Measurements from ENCODE around the gene HAPLN3. TPM values are rescaled to one million over a fixed set of nuclear protein-coding genes. Genes with fewer than 3 reads are reported as not detected.
"Not testable (repeated sequence)": the region's sequence is repeated elsewhere in the genome, so short reads cannot be mapped to it uniquely, and the experiment has no call there.

The HAPLN3 gene
- total and polyA plus RNA-seq, 4 donors: 0.21 to 0.51 (median 0.34) TPM

DNA sequence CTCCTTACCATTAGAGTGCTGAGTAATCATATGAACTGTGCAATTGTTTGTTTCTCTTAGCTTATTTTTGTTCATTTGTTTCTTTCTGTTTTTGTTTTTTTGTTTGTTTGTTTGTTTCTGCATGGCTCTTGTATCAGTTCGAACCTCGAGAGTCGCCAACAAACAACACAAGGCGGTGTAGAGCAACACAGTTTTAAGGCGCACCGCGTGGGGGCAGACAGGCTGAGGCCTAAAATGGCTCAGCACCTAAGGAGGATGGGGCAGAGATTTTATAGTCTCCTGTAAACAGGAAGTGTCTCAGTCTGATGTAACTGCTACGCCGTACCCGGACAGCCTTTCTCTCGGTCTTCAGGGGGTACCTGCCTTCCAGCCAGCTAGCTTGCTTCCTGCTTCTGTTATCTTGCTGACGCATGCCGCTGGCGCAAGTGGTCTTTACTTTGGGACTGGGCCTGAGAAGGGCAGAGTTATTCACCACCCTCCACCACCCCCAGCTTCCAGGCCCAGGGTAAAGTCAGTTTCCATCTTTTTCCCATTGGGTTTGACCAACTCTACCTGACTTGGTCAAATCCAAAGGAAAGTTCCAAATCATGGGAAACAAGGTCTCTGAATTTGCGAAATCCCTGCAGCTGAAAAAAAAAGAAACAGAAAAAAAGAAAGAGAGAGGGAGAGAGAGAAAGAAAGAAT is 43.6 kb upstream of the HAPLN3 start:
- Histone ChIP-seq H3K9me3 (ENCODE audit: control insufficient read depth in 4 of 4, low read length in 3 of 4) (no peaks in the 10 kb centered on the region), H3K9ac (ENCODE audit: low read depth in 1 of 2, low read length in 2 of 2) (no peak overlapping the region), H3K4me3 (ENCODE audit: low read depth in 1 of 3, low read length in 3 of 3) (no peak overlapping the region), H3K27ac (ENCODE audit: low read depth in 1 of 2, low read length in 2 of 2) (no peak overlapping the region), H3K36me3 (ENCODE audit: control insufficient read depth in 4 of 4, insufficient read depth in 3 of 4, low read depth in 1 of 4, low read length in 3 of 4) (no peaks in the 10 kb centered on the region), H3K4me1 (ENCODE audit: control insufficient read depth in 4 of 4, insufficient read depth in 4 of 4, low read length in 3 of 4) (no peaks in the 10 kb centered on the region), H3K27me3 (ENCODE audit: control insufficient read depth in 4 of 4, insufficient read depth in 4 of 4, low read length in 3 of 4) (no peaks in the 10 kb centered on the region)
- no peak for DNase-seq (ENCODE audit: low spot score)
- TF ChIP-seq ZBTB33 (IDR thresholded peaks at IDR 0.05) (no peak), ATF3 (IDR thresholded peaks at IDR 0.05) (no peak), CTCF (IDR thresholded peaks at IDR 0.05; ENCODE audit: low read depth, low read length, missing input control) (no peak), GABPA (IDR thresholded peaks at IDR 0.05 in 1 of 2, conservative IDR thresholded peaks at IDR 0.05 in 1 of 2) (no peak), TAF1 (conservative IDR thresholded peaks at IDR 0.05) (no peak)
- 86% methylated on average over 15 of the region's 15 CpGs for WGBS

GRCh38 chr15:88934449-88934848 is 39.1 kb upstream of the HAPLN3 start:
- not testable (repeated sequence) for H3K27me3 ChIP-seq (ENCODE audit: control insufficient read depth in 4 of 4, insufficient read depth in 4 of 4, low read length in 3 of 4); H3K36me3 ChIP-seq (ENCODE audit: control insufficient read depth in 4 of 4, insufficient read depth in 3 of 4, low read depth in 1 of 4, low read length in 3 of 4); H3K9me3 ChIP-seq (ENCODE audit: control insufficient read depth in 4 of 4, low read length in 3 of 4); H3K27ac ChIP-seq (ENCODE audit: low read depth in 1 of 2, low read length in 2 of 2); H3K4me3 ChIP-seq (ENCODE audit: low read depth in 1 of 3, low read length in 3 of 3); H3K9ac ChIP-seq (ENCODE audit: low read depth in 1 of 2, low read length in 2 of 2); H3K4me1 ChIP-seq (ENCODE audit: control insufficient read depth in 4 of 4, insufficient read depth in 4 of 4, low read length in 3 of 4); DNase-seq (ENCODE audit: low spot score)
- 80% methylated on average over 4 of the region's 4 CpGs for WGBS

DNA sequence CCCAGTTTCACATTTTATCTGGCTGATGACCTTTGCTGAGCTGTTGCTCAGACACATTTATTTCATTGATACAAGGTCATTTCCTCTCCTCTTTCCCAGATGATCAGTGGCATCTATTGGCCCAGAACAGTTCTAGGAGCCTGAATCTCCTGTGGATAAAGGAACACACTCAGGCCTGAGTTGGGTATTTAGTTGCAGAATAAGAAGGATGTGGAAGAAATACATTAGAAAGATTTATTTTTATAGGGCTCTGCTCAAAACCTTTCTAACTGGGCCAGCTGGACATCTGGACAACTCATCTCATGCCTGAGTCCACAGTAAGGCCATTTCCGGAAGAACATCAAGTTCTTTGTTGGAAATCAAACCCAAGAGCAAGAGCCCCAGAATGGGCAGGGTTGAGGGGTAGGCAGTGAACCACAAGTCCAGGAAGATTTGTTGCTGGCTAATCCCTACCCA is 37.6 kb upstream of the HAPLN3 start:
- no peak overlapping the region for H3K4me3 ChIP-seq (ENCODE audit: low read depth in 1 of 3, low read length in 3 of 3)
- no peaks in the 10 kb centered on the region for H3K36me3 ChIP-seq (ENCODE audit: control insufficient read depth in 4 of 4, insufficient read depth in 3 of 4, low read depth in 1 of 4, low read length in 3 of 4)
- no peak overlapping the region for H3K27ac ChIP-seq (ENCODE audit: low read depth in 1 of 2, low read length in 2 of 2)
- peaks cover 0 to 2% (median 0%) of the 10 kb centered on the region in 4 donors for H3K27me3 ChIP-seq (ENCODE audit: control insufficient read depth in 4 of 4, insufficient read depth in 4 of 4, low read length in 3 of 4)
- H3K9ac ChIP-seq (ENCODE audit: low read depth in 1 of 2, low read length in 2 of 2): no peak overlapping the region
- no peak for DNase-seq (ENCODE audit: low spot score)
- no peaks in the 10 kb centered on the region for H3K9me3 ChIP-seq (ENCODE audit: control insufficient read depth in 4 of 4, low read length in 3 of 4)
- no peak for TF ChIP-seq NR2F2 (IDR thresholded peaks at IDR 0.05)
- no peak for TF ChIP-seq YY1 (IDR thresholded peaks at IDR 0.05)
- no peak for TF ChIP-seq SP1 (IDR thresholded peaks at IDR 0.05)
- no peak for TF ChIP-seq TAF1 (conservative IDR thresholded peaks at IDR 0.05)
- no peak for TF ChIP-seq HNF4G (IDR thresholded peaks at IDR 0.05)
- no peak for TF ChIP-seq ATF3 (IDR thresholded peaks at IDR 0.05)
- no peak for TF ChIP-seq GABPA (IDR thresholded peaks at IDR 0.05 in 1 of 2, conservative IDR thresholded peaks at IDR 0.05 in 1 of 2)
- TF ChIP-seq MAX (IDR thresholded peaks at IDR 0.05): no peak
- TF ChIP-seq FOXA2 (IDR thresholded peaks at IDR 0.05): no peak
- TF ChIP-seq CTCF (IDR thresholded peaks at IDR 0.05; ENCODE audit: low read depth, low read length, missing input control): no peak
- 83% methylated on average over 1 of the region's 1 CpG for WGBS
- H3K4me1 ChIP-seq (ENCODE audit: control insufficient read depth in 4 of 4, insufficient read depth in 4 of 4, low read length in 3 of 4): no peaks in the 10 kb centered on the region

All from liver (tissue), 9 donors.